A549 (cell line): ENCODE measurements around the gene DUOX2. TPM values are rescaled to one million over a fixed set of nuclear protein-coding genes. Genes with fewer than 3 reads are reported as not detected.

ENCODE experiments used
- ATAC-seq, 2 experiments: fragments of 200-7000 bp in 1 of 2; fragments of >200 bp in 1 of 2; cut with Nextera tagmentation in 1 of 2; cut with Tn5 transposase in 1 of 2; 3 replicates each; pipeline versions ENCODE4 v1.8.0 to v1.9.1; 2018 to 2020; ENCODE audit warnings: mild to moderate bottlenecking in 1 of 2, moderate library complexity in 1 of 2
- CTCF ChIA-PET: fragments of 300-600 bp; sonication (Branson Sonifier 250); formaldehyde crosslinking; extraction: SDS; loops from one replicate; lab custom pipeline; 2021; ENCODE audit warnings: antibody characterized with exemption, inconsistent platforms; lab: Yijun Ruan, JAX
- POLR2A ChIA-PET: fragments of 350-600 bp; formaldehyde crosslinking; extraction: SDS; loops from one replicate; lab custom pipeline; 2021; ENCODE audit warnings: antibody characterized with exemption, inconsistent platforms; lab: Yijun Ruan, JAX
- DNase-seq, 2 experiments: peaks; one replicate each; pipeline versions ENCODE4 v3.0.0 to v3.0.0-alpha.2; 2011 to 2016; ENCODE audit warnings: low read depth in 1 of 2, low spot score in 1 of 2
- FAIRE-seq: peaks from 2 replicates; lab custom pipeline; 2011; peaks lifted over from hg19 to GRCh38; lab: Jason Lieb, UNC
- H3K27ac ChIP-seq, 2 experiments: fragments of >200 bp; sonication (Bioruptor Twin); formaldehyde crosslinking; 3 replicates each; pipeline ENCODE4 v1.5.1; 2016 to 2017
- H3K4me1 ChIP-seq: fragments of >200 bp; sonication (Bioruptor Twin); formaldehyde crosslinking; 3 replicates; pipeline ENCODE4 v1.6.1; 2016
- H3K4me2 ChIP-seq: fragments of >200 bp; sonication (Bioruptor Twin); formaldehyde crosslinking; 3 replicates; pipeline ENCODE4 v1.6.1; 2016
- H3K4me3 ChIP-seq: fragments of >200 bp; sonication (Bioruptor Twin); formaldehyde crosslinking; 3 replicates; pipeline ENCODE4 v1.5.1; 2016
- H3K9me3 ChIP-seq: fragments of >200 bp; sonication (Bioruptor Twin); formaldehyde crosslinking; 3 replicates; pipeline ENCODE4 v1.6.1; 2016
- ATOH8 ChIP-seq: fragments of 250-450 bp; sonication (Bioruptor Pico); IDR thresholded peaks from 2 replicates; pipeline ENCODE4 v1.5.0; 2020; ENCODE audit warnings: low read depth, mild to moderate bottlenecking, moderate library complexity
- BCL3 ChIP-seq: fragments of >200 bp; sonication (Bioruptor Twin); formaldehyde crosslinking; IDR thresholded peaks from 3 replicates; pipeline ENCODE4 v1.6.1; 2016
- BHLHE40 ChIP-seq: IDR thresholded peaks from 2 replicates; pipeline ENCODE4 v1.6.1; 2012; ENCODE audit warnings: low read depth, low read length, inconsistent platforms
- CBX2 ChIP-seq: fragments of 200-600 bp; sonication (generic); IDR thresholded peaks from 2 replicates; pipeline ENCODE4 v1.6.1; 2016; ENCODE audit warnings: low read depth, mild to moderate bottlenecking, borderline replicate concordance
- CHD2 ChIP-seq: fragments of 150-350 bp; IDR thresholded peaks from 2 replicates; pipeline ENCODE4 v1.6.1; 2014; ENCODE audit warnings: low read length; ENCODE audit not compliant: partially characterized antibody
- CHD4 ChIP-seq: fragments of 200-600 bp; sonication (generic); IDR thresholded peaks from 2 replicates; pipeline ENCODE4 v1.6.1; 2016; ENCODE audit warnings: antibody characterized with exemption, mild to moderate bottlenecking, borderline replicate concordance
- CTCF ChIP-seq: fragments of >200 bp; sonication (Bioruptor Twin); formaldehyde crosslinking; IDR thresholded peaks from 3 replicates; pipeline ENCODE4 v1.5.1; 2016
- E2F6 ChIP-seq: IDR thresholded peaks from 2 replicates; pipeline ENCODE4 v1.6.1; 2012; ENCODE audit warnings: low read depth, borderline replicate concordance
- HES2 ChIP-seq: fragments of >200 bp; sonication (Bioruptor Twin); formaldehyde crosslinking; IDR thresholded peaks from 2 replicates; pipeline ENCODE4 v1.6.1; 2016
- HOXB5 ChIP-seq: fragments of 250-450 bp; sonication (Bioruptor Pico); IDR thresholded peaks from 2 replicates; pipeline ENCODE4 v1.5.0; 2020; ENCODE audit warnings: mild to moderate bottlenecking, moderate library complexity
- JUN ChIP-seq, 2 experiments: fragments of >200 bp; sonication (Bioruptor Twin); formaldehyde crosslinking; IDR thresholded peaks; 2 replicates in 1 of 2; 3 replicates in 1 of 2; pipeline ENCODE4 v1.6.1; 2016 to 2017
- JUNB ChIP-seq: fragments of >200 bp; sonication (Bioruptor Twin); formaldehyde crosslinking; IDR thresholded peaks from 2 replicates; pipeline ENCODE4 v1.6.1; 2016
- KDM1A ChIP-seq: fragments of 200-600 bp; sonication (generic); IDR thresholded peaks from 2 replicates; pipeline ENCODE4 v1.6.1; 2016; ENCODE audit warnings: low read depth, mild to moderate bottlenecking
- MAFK ChIP-seq: fragments of 450-650 bp; IDR thresholded peaks from 2 replicates; pipeline ENCODE4 v1.6.1; 2014; ENCODE audit not compliant: partially characterized antibody
- MAX ChIP-seq: IDR thresholded peaks from 2 replicates; pipeline ENCODE4 v1.6.1; 2012
- MAZ ChIP-seq: fragments of 150-350 bp; IDR thresholded peaks from 2 replicates; pipeline ENCODE4 v1.6.1; 2014; ENCODE audit warnings: antibody characterized with exemption, low read depth, low read length, borderline replicate concordance
- POLR2AphosphoS2 ChIP-seq: conservative IDR thresholded peaks from 2 replicates; pipeline ENCODE4 v1.6.1; 2012; ENCODE audit warnings: low read length, improper control_type of control experiment, inconsistent platforms
- RARB ChIP-seq: fragments of 250-450 bp; sonication (Bioruptor Pico); IDR thresholded peaks from 2 replicates; pipeline ENCODE4 v1.8.0; 2021; ENCODE audit warnings: mild to moderate bottlenecking, moderate library complexity
- RCOR1 ChIP-seq: fragments of 150-350 bp; IDR thresholded peaks from 2 replicates; pipeline ENCODE4 v1.6.1; 2014; ENCODE audit warnings: antibody characterized with exemption, low read length, low read depth
- REST ChIP-seq: fragments of 200-600 bp; sonication (generic); IDR thresholded peaks from 2 replicates; pipeline ENCODE4 v1.6.1; 2016; ENCODE audit warnings: antibody characterized with exemption, mild to moderate bottlenecking, moderate library complexity
- RNF2 ChIP-seq: fragments of 200-600 bp; sonication (generic); IDR thresholded peaks from 2 replicates; pipeline ENCODE4 v1.6.1; 2016; ENCODE audit warnings: low read depth, mild to moderate bottlenecking, antibody characterized with exemption, moderate library complexity, borderline replicate concordance
- SREBF2 ChIP-seq: fragments of 450-650 bp; IDR thresholded peaks from 2 replicates; pipeline ENCODE4 v1.6.1; 2014; ENCODE audit warnings: mild to moderate bottlenecking, moderate library complexity
- ZC3H11A ChIP-seq: fragments of 450-650 bp; IDR thresholded peaks from 2 replicates; pipeline ENCODE4 v1.6.1; 2014; ENCODE audit warnings: antibody characterized with exemption, mild to moderate bottlenecking
- WGBS: methylation state at CpG from one replicate; pipeline ENCODE4 v1.1.6; 2017; ENCODE audit errors: missing lambda C conversion rate; 5-methylcytosine and 5-hydroxymethylcytosine counted together
- polyA plus RNA-seq, 4 experiments: library from polyadenylated mRNA; depleted of rRNA in 3 of 4; stranded (reverse); fragments of >200 nt; fragmentation: RNase III in 1 of 4; extraction: RNeasy Plus Mini Kit Qiagen cat#74134 plus additional on column Dnase treatment in 1 of 4; gene quantifications; 2 replicates in 3 of 4; 3 replicates in 1 of 4; pipeline ENCODE4 v1.2.3, GENCODE V29; 2011 to 2017

DUOX2 gene
- polyA plus RNA-seq, 2 of the 4 experiments (the other 2 are of a cell fraction): 0.05 to 0.06 TPM

GRCh38 chr15:45089712-45090373 is 24.1 kb downstream of the DUOX2 start:
- ChIA-PET POLR2A (interaction anchor here (1.8 kb wide), 1 partner anchor 67 kb away, joined by 5 read pairs; the partner anchor contains the start of gene SORD), CTCF (interaction anchor here (0.8 kb wide), 1 partner anchor 53 kb away, joined by 3 read pairs; no protein-coding TSS in a partner anchor)
- peaks cover 4% of the 10 kb centered on the region; the same call in 1 of the 3 replicates for H3K4me1 ChIP-seq
- no peak overlapping the region for H3K27ac ChIP-seq
- FAIRE-seq (no peak), DNase-seq (no peak), ATAC-seq (no peak)
- no peak overlapping the region for H3K4me3 ChIP-seq
- no peaks in the 10 kb centered on the region for H3K9me3 ChIP-seq
- 37% methylated on average over 3 of the region's 3 CpGs for WGBS
- TF ChIP-seq JUN (IDR thresholded peaks at IDR 0.05): no peak
- no peak for TF ChIP-seq RCOR1
- TF ChIP-seq HOXB5 (CRISPR knock-in tag): no peak
- TF ChIP-seq HES2: no peak
- no peak for TF ChIP-seq CTCF
- TF ChIP-seq CBX2: no peak
- no peak for TF ChIP-seq KDM1A
- no peak for TF ChIP-seq BCL3
- TF ChIP-seq RARB (CRISPR knock-in tag): no peak
- no peak for TF ChIP-seq E2F6
- TF ChIP-seq MAFK: no peak
- no peak for TF ChIP-seq CHD4
- TF ChIP-seq MAX: no peak
- TF ChIP-seq SREBF2: no peak
- TF ChIP-seq ZC3H11A: no peak
- no peak for TF ChIP-seq BHLHE40
- no peak for TF ChIP-seq POLR2AphosphoS2
- TF ChIP-seq RNF2: no peak
- no peak for TF ChIP-seq CHD2
- H3K4me2 ChIP-seq: no peak overlapping the region

GRCh38 chr15:45088801-45089711 is 24.9 kb downstream of the DUOX2 start:
- FAIRE-seq: no peak
- ChIA-PET CTCF (interaction anchor here (0.5 to 1.3 kb wide), 3 partner anchors 25 to 1059 kb away, joined by 4 read pairs; partner anchors contain the start of genes DUOX2 and DUOXA2), POLR2A (interaction anchor here (1.8 kb wide), 1 partner anchor 66 kb away, joined by 5 read pairs; the partner anchor contains the start of gene SORD)
- H3K27ac ChIP-seq: no peak overlapping the region
- 73% methylated on average over 10 of the region's 10 CpGs for WGBS
- TF ChIP-seq REST (no peak), BHLHE40 (no peak), MAZ (no peak), HES2 (no peak), RARB (CRISPR knock-in tag) (no peak), MAFK (no peak), ZC3H11A (no peak), ATOH8 (CRISPR knock-in tag) (no peak), JUNB (no peak), MAX (no peak)
- H3K4me3 ChIP-seq: no peak overlapping the region
- no peaks in the 10 kb centered on the region for H3K9me3 ChIP-seq
- no peak for DNase-seq
- ATAC-seq: no peak
- H3K4me2 ChIP-seq: no peak overlapping the region
- H3K4me1 ChIP-seq: peaks cover 4% of the 10 kb centered on the region; the same call in 1 of the 3 replicates
